HepG2 (cell line): Measurements from ENCODE around the gene PHKG1. TPM values are rescaled to one million over a fixed set of nuclear protein-coding genes. Genes with fewer than 3 reads are reported as not detected.

Experiments
- BCL6 ChIP-seq: IDR thresholded peaks from 2 replicates; pipeline ENCODE4 v1.6.1; 2016; ENCODE audit warnings: missing genetic modification reagents, missing compliant biosample characterization
- CREB3 ChIP-seq: sonication (generic); formaldehyde crosslinking; IDR thresholded peaks from 2 replicates; pipeline ENCODE4 v1.5.0; 2020; ENCODE audit warnings: missing genetic modification reagents
- EEA1 ChIP-seq: sonication (generic); formaldehyde crosslinking; IDR thresholded peaks from 2 replicates; pipeline ENCODE4 v1.5.1; 2020; ENCODE audit warnings: mild to moderate bottlenecking, missing genetic modification reagents, borderline replicate concordance
- EED ChIP-seq: sonication (generic); formaldehyde crosslinking; IDR thresholded peaks from 2 replicates; pipeline ENCODE4 v1.5.0; 2020; ENCODE audit warnings: mild to moderate bottlenecking, missing genetic modification reagents
- FOXO4 ChIP-seq: sonication (generic); formaldehyde crosslinking; conservative IDR thresholded peaks from 2 replicates; pipeline ENCODE4 v1.8.1; 2023; ENCODE audit warnings: missing genetic modification reagents
- GFI1 ChIP-seq: sonication (generic); formaldehyde crosslinking; IDR thresholded peaks from 2 replicates; pipeline ENCODE4 v1.5.0; 2020; ENCODE audit warnings: missing genetic modification reagents, mild to moderate bottlenecking, borderline replicate concordance
- KLF13 ChIP-seq: sonication (generic); formaldehyde crosslinking; IDR thresholded peaks from 2 replicates; pipeline ENCODE4 v1.4.0; 2020; ENCODE audit warnings: mild to moderate bottlenecking, missing genetic modification reagents
- POLR2AphosphoS5 ChIP-seq: IDR thresholded peaks from 2 replicates; pipeline ENCODE4 v1.6.1; 2012; ENCODE audit warnings: low read depth, low read length
- PRPF4 ChIP-seq: fragments of 200-400 bp; formaldehyde crosslinking; IDR thresholded peaks from 2 replicates; pipeline ENCODE4 v1.6.1; 2016; ENCODE audit warnings: low read length, low read depth; ENCODE audit not compliant: poor library complexity, severe bottlenecking
- RARA ChIP-seq: IDR thresholded peaks from 2 replicates; pipeline ENCODE4 v1.6.1; 2016; ENCODE audit warnings: missing genetic modification reagents, missing compliant biosample characterization
- RFX3 ChIP-seq: IDR thresholded peaks from 2 replicates; pipeline ENCODE4 v1.6.1; 2016; ENCODE audit warnings: missing biosample characterization, missing genetic modification reagents
- RXRA ChIP-seq: sonication (generic); formaldehyde crosslinking; IDR thresholded peaks from 2 replicates; pipeline ENCODE4 v1.5.1; 2020; ENCODE audit warnings: missing genetic modification reagents
- XBP1 ChIP-seq: sonication (generic); formaldehyde crosslinking; IDR thresholded peaks from 2 replicates; pipeline ENCODE4 v1.5.0; 2020; ENCODE audit warnings: missing genetic modification reagents
- ZBTB20 ChIP-seq: sonication (generic); formaldehyde crosslinking; IDR thresholded peaks from 2 replicates; pipeline ENCODE4 v1.8.1; 2023; ENCODE audit warnings: missing genetic modification reagents, low read depth, mild to moderate bottlenecking, borderline replicate concordance
- ZNF501 ChIP-seq: sonication (generic); formaldehyde crosslinking; IDR thresholded peaks from 2 replicates; pipeline ENCODE4 v1.5.1; 2020; ENCODE audit warnings: mild to moderate bottlenecking, moderate library complexity, missing genetic modification reagents
- ZNF609 ChIP-seq: sonication (generic); formaldehyde crosslinking; IDR thresholded peaks from 2 replicates; pipeline ENCODE4 v1.4.0; 2020; ENCODE audit warnings: mild to moderate bottlenecking, missing genetic modification reagents, borderline replicate concordance
- ZNF781 ChIP-seq: sonication (generic); formaldehyde crosslinking; IDR thresholded peaks from 2 replicates; pipeline ENCODE4 v1.5.1; 2020; ENCODE audit warnings: borderline replicate concordance, mild to moderate bottlenecking, missing genetic modification reagents; ENCODE audit errors: not compliant biosample characterization
- polyA plus RNA-seq, 8 experiments: library from polyadenylated mRNA; depleted of rRNA in 3 of 8; stranded (reverse) in 7 of 8; unstranded in 1 of 8; fragments of >200 nt; fragmentation: Illumina TruSeq in 4 of 8; extraction: Trizol in 4 of 8; gene quantifications; 2 replicates each; pipeline versions ENCODE4 v1.2.1 to v1.2.3, GENCODE V29; 2011 to 2016; ENCODE audit warnings: low read depth in 4 of 8, missing spikeins in 1 of 8, mixed read lengths in 1 of 8; ENCODE audit not compliant: insufficient read depth in 1 of 8
- total RNA-seq, 5 experiments: library from RNA; depleted of rRNA; stranded (reverse); fragments of >200 nt; fragmentation: Illumina TruSeq; extraction: Trizol; gene quantifications; 2 replicates each; pipeline ENCODE4 v1.2.3, GENCODE V29; 2016; ENCODE audit warnings: low read depth in 1 of 5
- TF ChIP-seq, protein P1 (sequence below): sonication (generic); formaldehyde crosslinking; IDR thresholded peaks from 2 replicates; pipeline ENCODE4 v1.4.0; 2020; ENCODE audit warnings: low read depth, mild to moderate bottlenecking, missing genetic modification reagents
- TF ChIP-seq, protein P2 (sequence below): sonication (generic); formaldehyde crosslinking; IDR thresholded peaks from 2 replicates; pipeline ENCODE4 v1.8.0; 2023; ENCODE audit warnings: mild to moderate bottlenecking, missing genetic modification reagents

The PHKG1 gene
- total and polyA plus RNA-seq, 2 of the 13 experiments (the other 11 are each of a cell fraction or from before 2014, with no cell fraction given), result 0.44 to 0.71 TPM

- peak; percentile 14; the same call in 1 of the 2 replicates for TF ChIP-seq ZNF609
- peak; percentile 65; the same call in 1 of the 2 replicates for TF ChIP-seq ZBTB20 (CRISPR knock-in tag)
- TF ChIP-seq RXRA (CRISPR knock-in tag), result peak; percentile 96
- no peak for TF ChIP-seq CREB3 (CRISPR knock-in tag)
- no peak for TF ChIP-seq XBP1 (CRISPR knock-in tag)
- TF ChIP-seq, protein P1, sequence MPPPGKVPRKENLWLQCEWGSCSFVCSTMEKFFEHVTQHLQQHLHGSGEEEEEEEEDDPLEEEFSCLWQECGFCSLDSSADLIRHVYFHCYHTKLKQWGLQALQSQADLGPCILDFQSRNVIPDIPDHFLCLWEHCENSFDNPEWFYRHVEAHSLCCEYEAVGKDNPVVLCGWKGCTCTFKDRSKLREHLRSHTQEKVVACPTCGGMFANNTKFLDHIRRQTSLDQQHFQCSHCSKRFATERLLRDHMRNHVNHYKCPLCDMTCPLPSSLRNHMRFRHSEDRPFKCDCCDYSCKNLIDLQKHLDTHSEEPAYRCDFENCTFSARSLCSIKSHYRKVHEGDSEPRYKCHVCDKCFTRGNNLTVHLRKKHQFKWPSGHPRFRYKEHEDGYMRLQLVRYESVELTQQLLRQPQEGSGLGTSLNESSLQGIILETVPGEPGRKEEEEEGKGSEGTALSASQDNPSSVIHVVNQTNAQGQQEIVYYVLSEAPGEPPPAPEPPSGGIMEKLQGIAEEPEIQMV (CRISPR knock-in tag), result no peak
- no peak for TF ChIP-seq RFX3 (CRISPR knock-in tag)
- TF ChIP-seq FOXO4, result no peak
- peak; percentile 78 for TF ChIP-seq ZNF501 (CRISPR knock-in tag)
- TF ChIP-seq, protein P2, sequence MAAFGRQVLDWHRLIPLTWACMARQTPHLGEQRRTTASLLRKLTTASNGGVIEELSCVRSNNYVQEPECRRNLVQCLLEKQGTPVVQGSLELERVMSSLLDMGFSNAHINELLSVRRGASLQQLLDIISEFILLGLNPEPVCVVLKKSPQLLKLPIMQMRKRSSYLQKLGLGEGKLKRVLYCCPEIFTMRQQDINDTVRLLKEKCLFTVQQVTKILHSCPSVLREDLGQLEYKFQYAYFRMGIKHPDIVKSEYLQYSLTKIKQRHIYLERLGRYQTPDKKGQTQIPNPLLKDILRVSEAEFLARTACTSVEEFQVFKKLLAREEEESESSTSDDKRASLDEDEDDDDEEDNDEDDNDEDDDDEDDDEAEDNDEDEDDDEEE (CRISPR knock-in tag), result 0 out of 2 replicates have a peak, but pooled peaks have one; percentile 60
- peak; percentile 80; the same call in 1 of the 2 replicates for TF ChIP-seq EED (CRISPR knock-in tag)
- peak; percentile 82 for TF ChIP-seq POLR2AphosphoS5
- TF ChIP-seq BCL6 (CRISPR knock-in tag), result no peak
- TF ChIP-seq GFI1 (CRISPR knock-in tag), result no peak
- TF ChIP-seq RARA (CRISPR knock-in tag), result peak; percentile 57
- no peak for TF ChIP-seq KLF13 (CRISPR knock-in tag)
- peak; percentile 77 for TF ChIP-seq ZNF781 (CRISPR knock-in tag)
- TF ChIP-seq PRPF4, result no peak
- no peak for TF ChIP-seq EEA1
Observed at GRCh38 chr7:56063882-56064625, 28.7 kb downstream of the PHKG1 start, which contains the start of gene SUMF2 (continued).
